ENCODE measurements around the gene UPB1.
"Not testable (repeated sequence)": the region's sequence is repeated elsewhere in the genome, so short reads cannot be mapped to it uniquely, and the experiment has no call there.

UPB1 gene

DNA sequence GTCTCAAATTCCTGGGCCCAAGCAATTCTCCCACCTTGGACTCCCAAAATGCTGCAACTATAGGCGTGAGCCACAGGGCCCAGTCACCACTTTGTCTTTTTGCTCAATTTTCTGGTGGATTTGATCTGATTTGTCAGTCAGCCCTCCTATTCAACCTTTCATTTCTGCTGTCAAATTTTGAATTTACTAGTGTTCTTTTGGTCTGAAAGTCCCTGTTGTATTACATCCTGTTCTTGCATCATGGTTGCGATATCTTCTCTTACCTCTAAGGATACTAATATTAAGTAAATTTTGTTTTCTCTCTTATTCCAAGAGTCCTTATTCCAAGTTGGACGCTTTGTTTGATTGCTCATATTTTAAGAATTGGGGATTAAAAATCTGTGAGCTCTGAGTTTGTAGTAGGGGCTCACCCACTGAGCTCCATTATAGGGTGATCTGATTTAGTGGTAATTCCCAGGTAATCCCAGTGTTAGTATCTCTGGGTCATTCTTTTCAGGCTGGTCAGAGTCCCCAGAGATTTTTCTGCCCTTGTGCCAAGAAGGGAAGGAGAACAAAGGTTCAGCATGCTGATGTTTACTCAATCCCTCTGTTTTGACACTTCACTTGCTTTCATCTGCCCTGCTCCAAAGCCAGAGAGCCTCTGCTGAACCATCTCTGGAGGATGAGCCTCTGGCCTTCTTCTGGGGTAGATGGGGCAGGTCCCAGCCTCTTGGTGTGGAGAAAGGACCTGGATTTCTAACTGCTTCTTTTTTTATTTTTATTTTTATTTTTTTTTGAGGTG, 10.0 kb downstream of the UPB1 start:
- DNase-seq, result no peak

GRCh38 chr22:24506802-24507438, 11.8 kb downstream of the UPB1 start:
- DNase-seq, result no peak

- no peak for DNase-seq
Measured at GRCh38 chr22:24507716-24508115, 12.6 kb downstream of the UPB1 start.

- no peak for DNase-seq
Measured at GRCh38 chr22:24510637-24511625, 15.8 kb downstream of the UPB1 start.

DNA sequence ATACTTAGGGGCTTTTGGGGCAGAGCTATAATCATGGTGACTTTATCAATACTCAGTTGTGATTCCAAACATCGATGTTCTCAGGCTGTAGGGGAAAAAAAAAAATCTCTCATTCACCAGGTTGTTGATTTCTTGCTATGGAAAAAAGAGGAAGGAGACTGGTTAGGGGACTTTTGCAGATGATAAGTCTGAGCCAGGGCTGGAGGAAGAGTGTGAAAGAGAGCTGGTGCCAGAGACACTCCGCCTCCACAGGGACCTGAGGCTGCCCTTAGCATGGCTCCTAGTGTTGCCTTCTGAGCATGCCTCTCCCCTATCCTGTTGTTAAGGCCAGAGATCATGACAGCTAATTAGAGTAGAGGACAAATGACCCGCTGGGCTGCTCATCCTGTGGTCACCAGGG, 16.9 kb downstream of the UPB1 start:
- no peak for DNase-seq

GRCh38 chr22:24513378-24514240, 18.5 kb downstream of the UPB1 start:
- no peak for DNase-seq

DNA sequence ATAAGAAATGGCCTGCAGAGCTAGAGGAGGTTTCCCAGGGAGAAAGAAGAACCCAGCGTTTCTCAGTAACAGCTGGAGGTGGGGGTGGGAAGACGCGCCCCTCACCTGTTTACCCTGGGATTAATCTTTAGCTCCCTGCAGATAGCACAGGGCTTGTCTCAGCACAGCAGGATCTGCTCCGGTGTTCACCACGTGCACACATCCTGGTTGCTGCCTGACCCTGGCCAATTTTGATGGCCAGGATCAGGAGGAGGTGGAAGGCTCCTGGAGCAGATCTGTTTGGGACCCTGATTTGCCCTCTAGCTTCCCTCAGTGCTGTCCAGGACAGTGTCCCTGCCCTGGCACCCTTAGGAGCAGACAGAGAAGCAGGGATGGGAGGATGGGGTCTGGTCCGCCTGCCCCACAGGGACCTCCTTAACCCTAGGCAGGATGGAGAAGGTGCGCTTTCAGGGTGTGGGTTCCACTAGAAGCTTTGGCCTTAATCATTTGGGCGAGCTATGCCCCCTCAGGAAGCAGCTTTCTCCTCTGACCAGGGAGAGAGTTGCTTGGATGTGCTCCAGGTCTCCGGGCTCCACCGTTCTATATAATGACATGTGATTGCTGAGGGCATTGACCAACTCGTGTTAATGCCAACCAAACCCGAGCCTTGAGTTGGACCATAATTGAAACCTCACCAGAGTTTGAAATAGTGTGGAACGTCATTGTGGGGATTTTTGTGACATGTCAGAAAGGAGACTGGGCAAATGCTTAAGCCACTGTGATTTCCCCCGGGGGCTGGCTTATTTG, 19.3 kb downstream of the UPB1 start:
- no peak for DNase-seq

- DNase-seq, result no peak
Measured at GRCh38 chr22:24515027-24515338, 19.9 kb downstream of the UPB1 start.

DNA sequence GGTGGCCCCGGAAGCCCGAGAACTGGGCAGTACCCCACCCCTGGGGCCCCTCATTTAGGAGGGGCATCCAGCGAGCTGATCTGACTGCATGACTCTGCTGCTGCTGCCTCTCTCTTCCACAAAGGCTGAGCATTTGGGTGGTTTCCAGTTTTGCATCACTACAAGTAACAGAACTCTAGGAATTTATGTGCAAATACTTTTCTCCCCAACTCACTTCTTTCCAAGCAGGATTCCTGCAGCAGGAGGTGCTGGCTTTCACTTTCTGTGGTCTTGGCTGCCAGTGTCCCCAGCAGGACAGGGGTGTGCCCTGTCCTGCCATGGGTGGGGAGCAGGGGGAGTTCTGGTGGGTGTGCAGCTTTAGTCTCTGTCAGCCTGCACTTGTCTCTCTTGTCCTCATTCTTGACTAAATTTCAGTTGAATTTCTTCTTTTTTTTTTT, 21.2 kb downstream of the UPB1 start:
- DNase-seq, result peak; percentile 67

GRCh38 chr22:24517446-24517845, 22.3 kb downstream of the UPB1 start:
- no peak for DNase-seq

- no peak for DNase-seq
Measured at GRCh38 chr22:24518228-24518627, 23.1 kb downstream of the UPB1 start.

DNA sequence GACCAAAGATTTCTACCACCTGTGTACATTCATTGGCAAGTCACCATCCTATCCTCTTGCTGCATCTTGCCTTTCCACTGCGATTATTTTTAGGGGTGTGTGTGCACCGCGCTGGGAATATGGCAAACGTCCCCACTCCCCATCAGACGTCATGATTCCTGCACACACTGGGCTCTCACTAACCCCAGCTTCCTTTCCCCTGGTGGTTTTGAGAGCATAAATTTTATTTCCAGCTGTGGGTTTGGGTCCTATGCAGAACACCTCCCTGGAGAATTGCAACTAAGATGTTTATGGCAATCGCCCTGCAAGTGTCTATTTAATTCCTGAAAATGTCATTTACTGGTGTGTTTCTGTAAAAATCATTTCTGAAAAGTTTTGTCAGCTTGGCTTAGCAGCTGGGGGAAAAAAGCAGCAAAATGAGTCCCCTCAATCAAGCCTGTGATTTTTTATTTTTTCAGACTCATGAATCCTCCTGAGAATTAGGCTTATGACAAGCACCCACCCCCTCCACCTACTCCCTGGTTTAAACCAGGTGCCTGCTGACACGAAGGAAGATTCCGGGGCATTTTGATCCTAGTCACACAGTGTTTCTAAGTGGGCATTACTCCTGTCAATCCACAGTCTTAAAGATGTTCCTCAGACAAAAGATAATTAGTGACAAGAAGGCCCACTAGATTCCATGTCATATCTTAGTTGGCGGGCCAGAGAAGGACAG, 23.8 kb downstream of the UPB1 start:
- no peak for DNase-seq

DNA sequence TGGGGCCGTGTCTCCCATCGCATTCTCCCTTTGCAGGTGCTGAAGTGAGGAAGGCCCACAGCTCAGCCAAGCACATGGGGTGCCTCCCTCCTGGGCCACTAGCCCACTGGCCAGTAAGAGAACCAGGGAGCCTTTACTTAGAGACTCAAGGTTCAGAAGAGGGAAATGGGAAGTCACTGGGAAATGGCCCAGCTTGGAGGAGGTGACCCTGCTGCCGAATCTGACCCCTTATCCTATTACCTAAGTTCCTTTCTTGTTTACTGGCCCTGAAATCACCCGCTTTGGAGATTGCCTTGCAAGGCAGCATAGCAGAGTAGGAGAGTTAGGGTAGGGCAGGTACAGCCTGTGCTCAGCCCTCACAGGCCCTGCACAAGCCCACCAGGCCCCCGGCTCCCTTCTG, 24.4 kb downstream of the UPB1 start:
- no peak for DNase-seq

- DNase-seq, result no peak
Measured at GRCh38 chr22:24521791-24522245, 26.7 kb downstream of the UPB1 start.

GRCh38 chr22:24523873-24524272, 28.7 kb downstream of the UPB1 start:
- DNase-seq, result no peak

- DNase-seq, result peak; percentile 66
Measured at GRCh38 chr22:24525416-24526037, 30.4 kb downstream of the UPB1 start.

GRCh38 chr22:24526191-24526590, 31.1 kb downstream of the UPB1 start:
- no peak for DNase-seq

DNA sequence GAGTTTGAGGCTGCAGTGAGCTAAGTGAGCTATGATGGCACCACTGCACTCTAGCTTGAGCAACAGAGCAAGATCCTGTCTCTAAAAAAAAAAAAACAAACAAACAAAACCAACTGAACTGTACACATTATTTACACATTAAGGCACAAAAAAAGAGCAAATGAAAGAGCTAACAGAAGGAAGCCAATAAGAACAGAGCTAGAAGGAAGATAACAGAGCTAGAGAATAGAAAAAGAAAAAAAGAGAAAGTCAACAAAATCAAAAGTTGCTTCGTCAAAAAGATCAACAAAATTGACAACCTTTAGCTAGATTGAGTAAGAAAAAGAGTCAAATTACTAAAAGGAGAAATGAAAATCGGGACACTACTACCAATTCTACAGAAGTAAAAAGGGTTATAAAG, 34.8 kb downstream of the UPB1 start:
- DNase-seq, result no peak

DNA sequence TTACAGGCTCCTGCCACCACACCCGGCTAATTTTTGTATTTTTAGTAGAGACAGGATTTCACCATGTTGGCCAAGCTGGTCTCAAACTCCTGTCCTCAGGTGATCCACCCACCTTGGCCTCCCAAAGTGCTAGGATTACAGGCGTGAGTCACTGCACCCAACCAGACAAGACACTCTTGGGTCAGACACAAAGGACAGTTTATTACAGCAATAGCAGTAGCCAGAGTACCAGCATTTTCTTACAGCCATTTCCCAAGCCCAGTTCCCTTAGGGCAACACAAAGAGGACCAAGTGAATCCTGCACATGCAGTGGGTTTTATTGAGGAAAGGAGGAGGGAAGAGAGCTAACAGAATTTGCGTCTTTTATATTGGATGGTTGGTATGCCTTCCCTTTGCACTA, 35.8 kb downstream of the UPB1 start:
- DNase-seq, result not testable (repeated sequence)

GRCh38 chr22:24532075-24532474, 36.9 kb downstream of the UPB1 start:
- no peak for DNase-seq

Data from right hindlimb (tissue), 1 donor.